NCI-H2227 (cell line): ENCODE data around the gene DUS2.

ENCODE experiments used
- DNase-seq: peaks from one replicate; lab custom pipeline; 2025; ENCODE audit not compliant: unreplicated experiment; lab: John Stamatoyannopoulos, UW

The DUS2 gene

DNA sequence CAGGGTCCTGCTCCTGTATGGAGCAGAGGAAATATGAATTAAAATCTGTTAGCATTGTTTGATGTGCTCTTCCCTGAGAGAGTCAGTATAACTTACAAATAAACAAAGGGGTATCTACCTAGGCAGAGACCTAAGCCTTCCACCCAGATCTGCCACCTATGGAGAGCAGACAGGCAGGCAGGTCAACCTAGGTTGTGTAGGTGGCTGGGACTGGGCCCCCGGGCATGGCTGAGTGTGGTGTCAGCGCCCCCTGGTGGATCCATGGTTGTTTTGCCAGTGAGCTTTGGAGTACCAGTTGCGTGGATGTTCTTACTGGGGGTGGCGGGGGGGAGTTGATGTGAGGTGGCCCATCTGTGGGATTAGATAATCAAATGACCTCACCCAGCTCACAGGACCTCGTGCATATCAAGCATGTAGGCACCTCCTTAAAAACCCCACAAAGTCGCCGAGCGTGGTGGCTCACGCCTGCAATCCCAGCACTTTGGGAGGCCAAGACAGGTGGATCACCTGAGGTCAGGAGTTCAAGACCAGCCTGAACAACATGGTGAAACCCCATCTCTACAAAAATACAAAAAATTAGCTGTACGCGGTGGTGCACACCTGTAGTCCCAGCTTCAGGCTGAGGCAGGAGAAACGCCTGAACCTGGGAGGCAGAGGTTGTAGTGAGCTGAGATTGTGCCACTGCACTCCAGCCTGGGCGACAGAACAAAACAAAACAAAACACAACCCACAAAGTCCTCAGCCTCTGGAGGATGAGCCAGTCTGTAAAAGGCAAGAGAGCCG lies 17.6 kb downstream of the DUS2 start:
- DNase-seq: peak; percentile 52

DNA sequence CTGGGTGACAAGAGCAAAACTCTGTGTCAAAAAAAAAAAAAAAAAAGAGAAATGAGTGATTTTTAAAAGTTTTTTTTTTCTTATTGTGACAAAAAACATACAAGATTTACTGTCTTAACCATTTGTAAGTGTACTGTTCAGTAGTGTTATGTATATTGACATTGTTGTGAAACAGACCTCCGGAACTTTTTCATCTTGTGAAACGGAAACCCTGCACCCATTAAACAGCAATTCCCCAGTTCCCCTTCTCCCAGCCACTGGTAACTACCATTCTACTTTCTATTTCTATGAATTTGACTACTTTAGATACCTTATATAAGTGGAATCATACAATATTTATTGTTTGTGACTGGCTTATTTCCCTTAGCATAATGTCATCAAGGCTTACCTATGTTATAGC lies 18.7 kb downstream of the DUS2 start:
- DNase-seq: no peak

DNA sequence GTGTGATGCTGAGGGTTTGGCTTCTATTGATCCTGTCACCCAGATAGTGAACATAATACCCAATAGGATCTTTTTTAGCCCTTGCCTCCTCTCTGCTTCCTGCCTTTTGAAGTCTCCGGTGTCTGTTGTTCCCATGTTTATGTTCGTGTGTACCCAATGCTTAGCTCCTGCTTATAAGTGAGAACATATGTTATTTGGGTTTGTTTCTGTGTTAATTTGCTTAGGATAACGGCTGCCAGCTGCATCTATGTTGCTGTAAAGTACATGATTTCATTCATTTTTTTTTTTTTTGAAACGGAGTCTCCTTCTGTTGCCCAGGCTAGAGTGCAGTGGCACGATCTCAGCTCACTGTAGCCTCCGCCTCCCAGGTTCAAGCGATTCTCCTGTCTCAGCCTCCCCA lies 23.0 kb downstream of the DUS2 start:
- DNase-seq: no peak

DNA sequence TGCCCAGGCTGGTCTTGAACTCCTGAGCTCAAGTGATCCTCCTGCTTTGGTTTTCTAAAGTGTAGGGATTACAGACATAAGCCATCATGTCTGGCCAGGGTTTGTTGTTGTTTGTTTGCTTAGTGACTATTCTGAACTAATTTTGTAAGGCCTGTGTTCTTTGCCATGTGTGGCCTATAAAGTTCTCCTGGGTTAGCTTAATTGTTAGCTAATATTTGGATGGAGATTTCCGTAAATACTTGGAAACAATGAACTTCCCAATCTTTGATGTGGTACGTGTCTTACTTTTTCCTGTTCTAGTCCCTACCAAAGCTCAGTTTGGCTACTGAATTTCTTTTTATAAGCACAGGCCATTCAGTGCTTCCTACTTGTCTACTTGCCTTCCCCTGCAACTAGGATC lies 24.9 kb downstream of the DUS2 start:
- no peak for DNase-seq

DNA sequence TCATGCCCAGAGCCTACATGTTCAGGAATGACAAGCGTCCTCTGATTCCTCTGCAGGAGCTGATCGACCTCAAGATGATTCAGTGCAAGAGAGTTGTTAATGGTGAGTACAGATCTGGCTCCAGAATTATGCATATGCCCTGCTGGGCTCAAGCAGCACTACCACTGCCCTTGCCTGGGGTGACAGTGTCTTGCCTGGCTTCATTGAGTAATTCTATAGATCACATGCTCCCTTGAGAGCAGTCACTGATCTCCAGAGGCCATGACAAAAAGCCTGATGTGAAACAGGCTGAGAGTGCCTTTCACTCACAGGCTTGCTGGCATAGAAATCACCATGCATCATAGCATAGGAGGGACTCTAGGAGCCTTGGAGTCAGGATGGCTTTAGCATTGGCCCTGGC lies 26.4 kb downstream of the DUS2 start:
- DNase-seq: no peak

DNA sequence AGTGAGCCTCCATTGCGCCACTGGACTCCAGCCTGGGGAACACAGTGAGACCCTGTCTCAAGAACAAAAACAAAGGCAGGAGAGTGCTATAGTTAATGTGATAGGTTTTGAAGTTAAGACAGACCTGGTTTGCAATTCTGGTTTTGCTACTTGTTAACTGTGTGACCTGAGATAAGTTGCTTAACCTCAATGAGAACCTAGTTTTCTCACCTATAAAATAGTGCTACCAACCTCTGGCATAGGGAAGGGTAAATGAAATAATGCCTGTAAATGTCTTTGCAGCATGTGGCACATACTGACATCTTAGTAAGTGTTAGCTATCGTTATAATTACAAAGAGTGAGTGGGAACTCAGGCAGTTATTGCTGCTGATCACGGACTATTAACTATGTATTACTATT lies 32.3 kb downstream of the DUS2 start:
- DNase-seq: no peak

DNA sequence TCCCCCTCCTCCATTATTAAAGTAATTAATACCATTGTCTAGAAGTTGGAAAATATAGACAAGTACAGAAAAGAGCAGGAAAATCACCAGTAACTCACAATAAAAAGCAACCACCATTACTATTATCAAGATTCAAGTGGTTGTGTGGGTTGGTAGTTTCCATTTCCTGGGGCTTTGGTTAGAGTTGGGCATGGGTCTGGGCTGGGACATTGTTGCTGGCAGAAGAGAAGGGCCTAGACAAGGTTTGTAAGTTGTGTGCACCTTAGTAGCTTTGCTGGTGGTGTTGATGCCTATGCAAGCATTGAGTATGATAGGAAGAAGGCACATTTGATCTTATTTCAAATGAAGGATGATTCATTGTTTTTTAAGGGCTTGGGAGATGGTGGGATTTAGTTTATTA lies 36.7 kb downstream of the DUS2 start:
- DNase-seq: no peak

DNA sequence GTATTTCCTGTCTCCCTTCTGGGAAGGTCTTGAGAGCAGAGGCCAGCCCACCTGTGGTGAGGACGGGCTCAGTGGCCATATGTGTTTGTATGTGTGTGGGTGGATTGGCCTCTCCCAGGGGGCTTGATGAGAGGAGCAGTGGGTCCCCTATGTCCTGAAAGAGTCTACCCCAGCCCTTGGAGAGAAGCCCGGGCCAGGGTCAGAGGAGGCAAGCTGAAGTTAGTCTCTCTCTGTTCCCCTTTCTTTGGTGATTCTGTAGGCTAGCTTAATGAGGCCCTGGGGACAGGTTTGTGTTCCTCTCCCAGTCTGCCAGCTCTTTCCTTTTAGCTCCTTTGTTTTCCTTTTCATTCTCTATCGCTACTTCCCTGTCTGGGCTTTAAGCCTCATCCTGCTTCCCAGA lies 38.3 kb downstream of the DUS2 start:
- DNase-seq: no peak

- no peak for DNase-seq
Measured at GRCh38 chr16:68062910-68063393, 39.9 kb downstream of the DUS2 start.

GRCh38 chr16:68064791-68065365 lies 41.8 kb downstream of the DUS2 start:
- peak; percentile 57 for DNase-seq

DNA sequence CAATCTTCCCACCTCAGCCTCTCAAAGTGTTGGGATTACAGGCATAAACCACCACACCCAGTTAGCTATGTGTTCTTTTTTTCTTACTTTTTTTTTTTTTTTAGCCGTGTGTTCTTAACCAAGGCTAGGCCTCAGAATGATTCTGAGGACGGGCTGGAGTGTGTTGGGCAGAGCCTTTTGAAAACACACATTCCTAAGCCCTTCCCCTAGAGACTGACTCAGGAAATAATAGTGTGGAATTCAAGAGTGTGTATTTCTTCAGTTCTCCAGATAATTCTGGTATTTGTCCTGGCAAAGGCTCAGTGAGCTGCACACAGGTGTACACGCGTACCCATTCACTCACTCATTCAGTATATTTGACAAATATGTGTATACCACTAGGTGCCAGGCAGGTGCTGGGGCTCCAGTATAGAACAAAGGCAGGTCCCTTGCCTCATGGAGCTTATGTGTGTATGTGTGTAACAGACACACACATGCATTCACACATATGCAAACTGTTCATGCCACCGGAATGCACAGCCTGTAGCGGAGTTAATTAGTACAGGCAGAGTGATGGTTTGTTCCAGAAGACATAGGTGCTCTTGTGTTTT lies 42.7 kb downstream of the DUS2 start:
- DNase-seq: no peak

GRCh38 chr16:68066763-68067162 lies 43.7 kb downstream of the DUS2 start:
- no peak for DNase-seq

GRCh38 chr16:68068926-68069325 lies 45.8 kb downstream of the DUS2 start:
- no peak for DNase-seq

- no peak for DNase-seq
Measured at GRCh38 chr16:68069511-68070248, 46.6 kb downstream of the DUS2 start.

- no peak for DNase-seq
Measured at GRCh38 chr16:68070249-68070730, 47.2 kb downstream of the DUS2 start.

GRCh38 chr16:68070806-68071517 lies 47.9 kb downstream of the DUS2 start:
- no peak for DNase-seq

DNA sequence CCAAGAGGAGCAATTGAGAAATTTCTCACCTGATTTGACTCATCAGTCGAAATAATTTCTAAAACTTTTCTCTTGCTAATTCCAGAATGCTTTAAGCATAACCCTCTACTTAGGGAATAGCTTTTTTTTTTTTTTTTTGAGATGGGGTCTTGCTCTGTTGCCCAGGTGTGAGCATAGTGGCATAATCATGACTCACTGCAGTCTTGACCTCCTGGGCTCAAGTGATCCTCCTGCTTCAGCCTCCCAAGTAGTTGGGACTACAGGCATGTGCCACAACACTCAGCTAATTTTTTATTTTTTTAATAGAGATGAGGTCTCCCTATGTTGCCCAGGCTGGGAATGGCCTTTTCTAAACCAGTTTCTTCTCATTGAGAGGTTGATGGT lies 48.4 kb downstream of the DUS2 start:
- no peak for DNase-seq

DNA sequence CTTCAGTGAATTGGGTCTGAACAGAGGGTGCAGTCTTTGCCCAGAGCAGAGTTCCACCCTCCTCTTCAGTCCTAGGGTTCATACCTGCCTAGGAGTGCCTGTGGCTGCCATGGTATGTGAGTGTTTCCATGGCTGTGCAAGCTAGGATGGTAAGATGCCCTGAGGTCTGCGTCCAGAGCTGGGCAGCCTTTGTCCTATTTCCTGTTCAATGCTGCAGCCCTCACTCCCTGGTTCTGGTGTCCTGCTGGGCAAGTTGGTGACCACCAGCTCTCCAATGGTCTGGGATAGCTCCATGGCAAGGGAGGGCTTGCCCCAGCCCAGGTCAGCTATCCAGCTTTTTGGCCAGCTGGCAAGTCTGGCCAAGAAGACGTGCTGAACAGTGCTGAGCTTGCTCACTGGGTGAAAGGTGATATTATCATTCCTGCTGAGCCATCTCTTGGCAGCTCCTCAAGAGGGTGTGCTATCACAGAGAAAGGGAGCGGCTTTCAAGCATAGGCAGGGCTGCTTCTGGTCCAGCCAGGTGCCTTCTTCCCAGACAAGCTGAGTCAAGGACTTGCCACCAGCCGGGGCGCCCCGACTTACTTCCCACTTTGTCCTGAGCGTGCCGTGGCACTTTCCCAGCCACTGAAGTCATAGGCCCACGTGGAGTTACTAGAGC lies 49.1 kb downstream of the DUS2 start:
- DNase-seq: no peak

DNA sequence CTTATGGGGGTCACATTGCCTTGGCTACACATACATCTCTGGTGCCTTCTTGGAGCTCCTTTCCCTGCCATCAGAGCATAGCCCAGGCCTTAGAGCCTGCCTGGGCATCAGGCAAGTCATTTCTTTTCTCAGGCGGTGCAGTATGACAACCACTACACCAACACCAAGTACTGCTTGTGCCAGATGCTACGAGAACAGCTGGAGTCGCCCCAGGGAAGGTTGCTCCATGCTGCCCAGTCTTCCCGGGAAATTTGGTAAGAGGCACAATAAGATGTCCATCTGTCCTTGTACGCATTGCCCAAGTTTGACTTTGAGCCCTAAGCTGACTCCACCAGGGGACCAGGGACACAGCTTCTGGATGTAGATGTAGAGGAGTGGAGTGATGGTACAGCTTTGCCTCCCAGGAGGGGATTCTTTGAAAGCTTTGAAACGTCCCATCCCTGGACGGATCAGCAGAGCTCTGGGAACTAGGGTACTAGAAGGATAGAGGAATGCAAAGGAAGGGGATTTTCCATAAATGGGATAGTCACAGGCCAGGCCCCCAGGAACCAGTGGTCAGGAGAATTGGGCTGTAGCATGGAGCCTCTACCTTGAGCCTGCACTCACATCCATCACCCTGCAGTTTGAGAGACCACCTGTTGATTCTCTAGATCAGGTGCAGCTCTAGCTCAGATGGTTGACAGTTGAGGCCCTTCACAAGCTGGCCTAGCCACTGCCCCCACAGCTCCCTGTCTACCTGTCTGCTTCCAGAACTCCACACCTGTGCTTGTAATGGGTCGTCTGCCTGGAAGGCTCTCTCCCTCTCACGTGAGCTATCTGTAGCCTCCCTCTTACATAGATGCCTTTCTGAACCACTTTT lies 51.0 kb downstream of the DUS2 start:
- no peak for DNase-seq
